ENCODE data around the gene FAM131A. TPM values are rescaled to one million over a fixed set of nuclear protein-coding genes. Genes with fewer than 3 reads are reported as not detected.

Gene FAM131A
- total RNA-seq, 8 experiments from 2014 or later: 7.1 to 46.1 (median 30.7) TPM

GRCh38 chr3:184378651-184379357 is 41.4 kb downstream of the FAM131A start:
- WGBS, 10 experiments: 20 to 92% (median 63%) methylated on average over 1 to 7 of the region's 10 CpGs; no CpG with 5 or more reads in 2 of the 10 experiments

DNA sequence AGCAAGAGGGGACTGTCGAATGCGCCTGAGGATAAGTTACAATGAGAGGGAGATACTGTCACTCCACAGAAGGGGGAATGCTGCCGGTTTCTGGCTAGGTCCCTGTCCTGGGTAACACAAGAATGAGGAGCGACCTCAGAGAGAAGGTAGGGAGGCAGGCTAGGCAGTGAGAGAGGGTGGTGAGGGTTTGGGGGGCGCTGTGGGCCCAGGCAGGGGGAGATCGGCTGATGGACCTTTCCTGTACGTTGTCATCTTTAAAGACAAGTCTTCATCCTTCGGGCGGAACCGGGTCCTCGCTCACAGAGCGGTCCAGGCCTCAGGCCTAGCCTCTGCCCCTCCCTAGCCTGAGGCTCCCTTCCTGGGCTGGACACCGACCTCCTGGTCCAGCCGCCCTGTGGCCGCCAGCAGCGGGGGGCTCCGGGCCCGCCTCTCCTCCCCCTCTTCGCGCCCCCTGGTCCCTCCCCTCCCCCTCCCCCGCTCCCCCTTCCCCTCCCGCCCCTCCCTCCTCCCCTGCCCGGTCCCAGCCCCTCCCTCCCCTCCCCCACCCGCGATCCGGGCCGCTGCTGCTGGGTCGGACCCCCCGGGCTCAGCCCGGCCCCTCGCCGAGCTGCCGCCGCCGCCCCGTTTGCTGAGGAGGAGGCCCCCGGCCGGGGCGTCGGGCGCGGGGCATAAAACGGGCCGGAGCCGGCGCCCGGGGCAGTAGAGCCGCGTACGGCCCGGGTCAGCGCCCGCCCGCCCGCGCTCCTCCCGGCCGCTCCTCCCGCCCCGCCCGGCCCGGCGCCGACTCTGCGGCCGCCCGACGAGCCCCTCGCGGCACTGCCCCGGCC is 42.2 kb downstream of the FAM131A start, which contains the start of gene CHRD:
Gene CHRD, plus strand, starts transcription at position 697 of the 827 bp plus-strand sequence. CDS start 265 bp downstream, outside the sequence.
- H3K27ac ChIP-seq: peak within 1 kb of the TSS; percentile 3 to 82
- peaks cover 18 to 31% of the 10 kb centered on the region in 2 donors for H3K4me1 ChIP-seq (replicated peaks in 1 of 2)
- peak within 1 kb of the TSS; percentile 49 to 89 (median 54) for H3K4me3 ChIP-seq
- WGBS, 10 experiments: 33 to 60% (median 43%) methylated on average over 2 to 3 of the region's 71 CpGs; no CpG with 5 or more reads in 7 of the 10 experiments
- in situ Hi-C loops (cut with MboI; ENCODE audit: low pct_unique_long_range_greater_than_20kb in 2 of 9, low sequenced_read_pairs in 9 of 9, unreplicated experiment in 9 of 9): loop anchor here in 4 of 9 experiments (10.0 to 25.0 kb wide), 3 partner anchors 155 to 165 kb away; no protein-coding TSS in a partner anchor
- peak; percentile 22 to 77 (median 68) for ATAC-seq (replicated peaks in 6 of 8)

More at GRCh38 chr3:184378651-184379357, 41.4 kb downstream of the FAM131A start:
- in situ Hi-C loops (cut with MboI; ENCODE audit: low pct_unique_long_range_greater_than_20kb in 2 of 9, low sequenced_read_pairs in 9 of 9, unreplicated experiment in 9 of 9): loop anchor here in 4 of 9 experiments (10.0 to 25.0 kb wide), 3 partner anchors 156 to 166 kb away; no protein-coding TSS in a partner anchor
- Histone ChIP-seq H3K4me1 (replicated peaks in 1 of 2) (peaks cover 18 to 31% of the 10 kb centered on the region in 2 donors), H3K27ac (peak overlapping the region in 1 of 2 donors; percentile 82), H3K4me3 (peak overlapping the region in 3 of 5 donors; percentile 54 to 89 (median 80))
- no peak for ATAC-seq (replicated peaks in 6 of 8)

DNA sequence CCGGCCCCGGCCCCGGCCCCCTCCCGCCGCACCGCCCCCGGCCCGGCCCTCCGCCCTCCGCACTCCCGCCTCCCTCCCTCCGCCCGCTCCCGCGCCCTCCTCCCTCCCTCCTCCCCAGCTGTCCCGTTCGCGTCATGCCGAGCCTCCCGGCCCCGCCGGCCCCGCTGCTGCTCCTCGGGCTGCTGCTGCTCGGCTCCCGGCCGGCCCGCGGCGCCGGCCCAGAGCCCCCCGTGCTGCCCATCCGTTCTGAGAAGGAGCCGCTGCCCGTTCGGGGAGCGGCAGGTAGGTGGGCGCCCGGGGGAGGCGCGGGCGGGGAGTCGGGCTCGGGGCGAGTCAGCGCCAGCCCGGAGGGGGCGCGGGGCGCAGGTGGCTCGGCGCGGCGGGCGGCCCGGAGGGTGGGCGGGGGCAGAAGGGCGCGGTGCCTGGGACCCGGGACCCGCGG is 42.8 kb downstream of the FAM131A start:
- peaks cover 18 to 31% of the 10 kb centered on the region in 2 donors for H3K4me1 ChIP-seq (replicated peaks in 1 of 2)
- H3K27ac ChIP-seq: peak overlapping the region in 1 of 2 donors; percentile 82
- in situ Hi-C loops (cut with MboI; ENCODE audit: low pct_unique_long_range_greater_than_20kb in 2 of 9, low sequenced_read_pairs in 9 of 9, unreplicated experiment in 9 of 9): loop anchor here in 1 of 9 experiments (25.0 kb wide), 1 partner anchor 157 kb away; no protein-coding TSS in a partner anchor
- peak; percentile 15 to 77 (median 60) for ATAC-seq (replicated peaks in 6 of 8)
- no CpG with 5 or more reads among the region's 62 CpGs for WGBS, 10 experiments
- H3K4me3 ChIP-seq: peak overlapping the region; percentile 49 to 89 (median 54)

DNA sequence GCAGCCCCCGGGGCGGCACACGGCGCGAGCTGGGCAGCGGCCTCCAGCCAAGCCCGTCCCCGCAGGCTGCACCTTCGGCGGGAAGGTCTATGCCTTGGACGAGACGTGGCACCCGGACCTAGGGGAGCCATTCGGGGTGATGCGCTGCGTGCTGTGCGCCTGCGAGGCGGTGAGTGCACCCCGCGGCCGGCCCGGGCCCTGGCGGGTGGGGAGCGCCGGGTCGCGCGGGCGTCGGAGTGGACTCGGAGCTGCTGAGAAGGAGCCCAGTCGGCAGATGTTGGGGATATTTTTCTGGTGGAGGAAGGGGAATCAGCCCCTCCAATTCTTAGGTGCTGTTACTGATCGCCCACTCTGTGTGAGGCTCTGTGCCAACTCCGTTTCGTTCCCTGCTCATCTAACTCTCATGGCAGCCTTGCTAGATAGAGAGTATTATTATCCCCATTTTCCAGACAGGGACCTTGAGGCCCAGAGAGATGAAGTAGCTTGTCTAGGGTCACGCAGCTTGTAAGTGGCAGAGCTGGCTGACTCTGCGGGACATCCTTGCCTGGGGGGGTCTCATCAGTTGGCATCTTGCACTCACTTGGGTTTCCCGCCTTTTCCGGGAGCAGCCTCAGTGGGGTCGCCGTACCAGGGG is 43.3 kb downstream of the FAM131A start:
- H3K27ac ChIP-seq: peak overlapping the region in 1 of 2 donors; percentile 82
- in situ Hi-C loops (cut with MboI; ENCODE audit: low pct_unique_long_range_greater_than_20kb in 2 of 9, low sequenced_read_pairs in 9 of 9, unreplicated experiment in 9 of 9): loop anchor here in 1 of 9 experiments (25.0 kb wide), 1 partner anchor 157 kb away; no protein-coding TSS in a partner anchor
- peaks cover 18 to 31% of the 10 kb centered on the region in 2 donors for H3K4me1 ChIP-seq (replicated peaks in 1 of 2)
- ATAC-seq (replicated peaks in 6 of 8): peak in 4 of 8 experiments; percentile 1 to 43 (median 12)
- peak overlapping the region; percentile 49 to 89 (median 54) for H3K4me3 ChIP-seq
- WGBS, 10 experiments: 0 to 32% (median 8%) methylated on average over 1 to 20 of the region's 42 CpGs; no CpG with 5 or more reads in 4 of the 10 experiments

DNA sequence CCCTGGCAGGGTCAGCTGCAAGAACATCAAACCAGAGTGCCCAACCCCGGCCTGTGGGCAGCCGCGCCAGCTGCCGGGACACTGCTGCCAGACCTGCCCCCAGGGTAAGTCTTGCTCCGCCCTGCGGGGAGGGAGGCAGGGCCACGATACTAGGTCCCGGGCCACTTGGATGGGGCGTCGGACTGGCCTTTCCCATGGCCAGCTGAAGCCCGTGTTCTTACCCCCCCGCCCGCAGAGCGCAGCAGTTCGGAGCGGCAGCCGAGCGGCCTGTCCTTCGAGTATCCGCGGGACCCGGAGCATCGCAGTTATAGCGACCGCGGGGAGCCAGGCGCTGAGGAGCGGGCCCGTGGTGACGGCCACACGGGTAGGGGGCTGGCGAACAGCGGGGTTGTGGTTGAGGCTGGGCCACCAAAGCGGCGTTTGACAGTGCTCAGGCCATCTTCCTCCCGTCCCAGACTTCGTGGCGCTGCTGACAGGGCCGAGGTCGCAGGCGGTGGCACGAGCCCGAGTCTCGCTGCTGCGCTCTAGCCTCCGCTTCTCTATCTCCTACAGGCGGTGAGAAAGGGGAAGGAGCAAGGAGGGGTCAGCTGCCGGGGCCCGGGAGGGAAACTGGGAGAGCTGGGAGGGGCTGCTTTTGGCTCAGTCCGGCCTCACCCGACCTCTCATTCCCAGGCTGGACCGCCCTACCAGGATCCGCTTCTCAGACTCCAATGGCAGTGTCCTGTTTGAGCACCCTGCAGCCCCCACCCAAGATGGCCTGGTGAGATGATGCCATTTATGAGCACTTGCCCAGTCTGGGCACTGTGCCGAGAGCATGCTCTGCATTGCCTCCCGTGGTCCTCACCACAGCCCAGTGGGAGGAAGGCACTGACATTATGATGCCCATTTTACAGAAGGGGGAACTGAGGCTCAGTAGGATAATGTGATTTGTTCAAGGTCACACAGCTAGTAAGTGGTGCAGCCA is 44.1 kb downstream of the FAM131A start:
- WGBS, 10 experiments: 0 to 80% (median 51%) methylated on average over 1 to 17 of the region's 55 CpGs; no CpG with 5 or more reads in 4 of the 10 experiments
- no peak overlapping the region for H3K27ac ChIP-seq
- peak overlapping the region in 2 of 5 donors; percentile 54 to 89 for H3K4me3 ChIP-seq
- in situ Hi-C loops (cut with MboI; ENCODE audit: low pct_unique_long_range_greater_than_20kb in 2 of 9, low sequenced_read_pairs in 9 of 9, unreplicated experiment in 9 of 9): loop anchor here in 1 of 9 experiments (25.0 kb wide), 1 partner anchor 156 kb away; no protein-coding TSS in a partner anchor
- peaks cover 18 to 31% of the 10 kb centered on the region in 2 donors for H3K4me1 ChIP-seq (replicated peaks in 1 of 2)
- ATAC-seq (replicated peaks in 6 of 8): peak in 2 of 8 experiments; percentile 6 to 7

- no peak for ATAC-seq (replicated peaks in 6 of 8)
- 67 to 100% (median 88%) methylated on average over 2 to 4 of the region's 16 CpGs; no CpG with 5 or more reads in 6 of the 10 experiments for WGBS, 10 experiments
- in situ Hi-C loops (cut with MboI; ENCODE audit: low pct_unique_long_range_greater_than_20kb in 2 of 9, low sequenced_read_pairs in 9 of 9, unreplicated experiment in 9 of 9): loop anchor here in 1 of 9 experiments (25.0 kb wide), 1 partner anchor 155 kb away; no protein-coding TSS in a partner anchor
- Histone ChIP-seq H3K4me3 (no peak overlapping the region), H3K4me1 (replicated peaks in 1 of 2) (peaks cover 16 to 26% of the 10 kb centered on the region in 2 donors), H3K27ac (no peak overlapping the region)
Observed at GRCh38 chr3:184382326-184383032, 45.1 kb downstream of the FAM131A start.

- H3K27ac ChIP-seq: no peak overlapping the region
- ATAC-seq (replicated peaks in 6 of 8): no peak
- 65 to 100% (median 70%) methylated on average over 1 to 3 of the region's 15 CpGs; no CpG with 5 or more reads in 7 of the 10 experiments for WGBS, 10 experiments
- no peak overlapping the region for H3K4me3 ChIP-seq
- in situ Hi-C loops (cut with MboI; ENCODE audit: low pct_unique_long_range_greater_than_20kb in 2 of 9, low sequenced_read_pairs in 9 of 9, unreplicated experiment in 9 of 9): loop anchor here in 1 of 9 experiments (25.0 kb wide), 1 partner anchor 154 kb away; no protein-coding TSS in a partner anchor
- peaks cover 9 to 19% of the 10 kb centered on the region in 2 donors for H3K4me1 ChIP-seq (replicated peaks in 1 of 2)
Observed at GRCh38 chr3:184383033-184383740, 45.8 kb downstream of the FAM131A start.

GRCh38 chr3:184384342-184384741 is 46.9 kb downstream of the FAM131A start:
- no peak overlapping the region for H3K27ac ChIP-seq

DNA sequence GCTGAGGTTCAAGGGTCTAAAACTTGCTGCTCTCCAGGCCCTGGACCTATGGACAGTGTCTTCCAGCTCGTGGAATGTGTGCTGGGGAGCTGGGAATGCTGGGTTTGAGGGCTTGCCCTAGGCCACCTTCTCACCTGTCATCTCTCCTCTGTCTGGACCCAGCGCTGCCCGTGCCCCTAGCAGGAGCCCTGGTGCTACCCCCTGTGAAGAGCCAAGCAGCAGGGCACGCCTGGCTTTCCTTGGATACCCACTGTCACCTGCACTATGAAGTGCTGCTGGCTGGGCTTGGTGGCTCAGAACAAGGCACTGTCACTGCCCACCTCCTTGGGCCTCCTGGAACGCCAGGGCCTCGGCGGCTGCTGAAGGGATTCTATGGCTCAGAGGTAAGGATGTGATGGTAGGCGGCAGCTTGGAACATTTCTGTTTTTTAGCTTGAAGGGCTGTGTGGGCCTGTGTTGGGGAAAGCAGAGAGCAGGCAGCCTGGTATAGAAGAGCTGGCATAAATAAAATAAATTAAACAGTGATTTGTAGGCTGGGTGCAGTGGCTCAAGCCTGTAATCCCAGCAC is 47.5 kb downstream of the FAM131A start:
- in situ Hi-C loops (cut with MboI; ENCODE audit: low pct_unique_long_range_greater_than_20kb in 2 of 9, low sequenced_read_pairs in 9 of 9, unreplicated experiment in 9 of 9): loop anchor here in 1 of 9 experiments (25.0 kb wide), 1 partner anchor 152 kb away; no protein-coding TSS in a partner anchor
- whole genome bisulfite sequencing, 10 experiments: 20 to 100% (median 95%) methylated on average over 1 to 5 of the region's 8 CpGs; no CpG with 5 or more reads in 3 of the 10 experiments
- no peak overlapping the region for H3K4me3 ChIP-seq
- peaks cover 0 to 14% of the 10 kb centered on the region in 2 donors for H3K4me1 ChIP-seq (replicated peaks in 1 of 2)
- H3K27ac ChIP-seq: no peak overlapping the region
- no peak for ATAC-seq (replicated peaks in 6 of 8)

More at GRCh38 chr3:184384342-184384741, 46.9 kb downstream of the FAM131A start:
- Histone ChIP-seq H3K4me1 (replicated peaks in 1 of 2) (peaks cover 3 to 12% of the 10 kb centered on the region in 2 donors), H3K4me3 (no peak overlapping the region)
- in situ Hi-C loops (cut with MboI; ENCODE audit: low pct_unique_long_range_greater_than_20kb in 2 of 9, low sequenced_read_pairs in 9 of 9, unreplicated experiment in 9 of 9): loop anchor here in 1 of 9 experiments (25.0 kb wide), 1 partner anchor 153 kb away; no protein-coding TSS in a partner anchor
- ATAC-seq (replicated peaks in 6 of 8): no peak
- 51 to 100% (median 82%) methylated on average over 1 to 8 of the region's 9 CpGs; no CpG with 5 or more reads in 5 of the 10 experiments for WGBS, 10 experiments
